GM23248 (cell line): ENCODE results near the gene IGIP. TPM values are rescaled to one million over a fixed set of nuclear protein-coding genes. Genes with fewer than 3 reads are reported as not detected.
"Not testable (repeated sequence)": the region's sequence is repeated elsewhere in the genome, so short reads cannot be mapped to it uniquely, and the experiment has no call there.

ENCODE experiments used
- DNase-seq: peaks from one replicate; pipeline ENCODE4 v3.0.0-alpha.2; 2015
- H2AFZ ChIP-seq: fragments of 200-600 bp; sonication (generic); 2 replicates; pipeline ENCODE4 v1.6.1; 2016; ENCODE audit warnings: antibody characterized with exemption
- H3F3A ChIP-seq: fragments of 200-600 bp; sonication (generic); 2 replicates; pipeline ENCODE4 v1.6.1; 2016; ENCODE audit warnings: mild to moderate bottlenecking, antibody characterized with exemption, mixed run types; ENCODE audit not compliant: insufficient read depth
- H3K27ac ChIP-seq: fragments of 200-600 bp; sonication (generic); 2 replicates; pipeline ENCODE4 v1.5.1; 2016; ENCODE audit warnings: mild to moderate bottlenecking
- H3K27me3 ChIP-seq: fragments of 200-600 bp; sonication (generic); replicated peaks from 2 replicates; pipeline ENCODE4 v1.6.1; 2016; ENCODE audit warnings: mild to moderate bottlenecking; ENCODE audit not compliant: insufficient read depth
- H3K36me3 ChIP-seq: fragments of 200-600 bp; sonication (generic); 2 replicates; pipeline ENCODE4 v1.6.1; 2016; ENCODE audit warnings: low read depth, mild to moderate bottlenecking
- H3K4me1 ChIP-seq: fragments of 200-600 bp; sonication (generic); 2 replicates; pipeline ENCODE4 v1.6.1; 2016; ENCODE audit warnings: mild to moderate bottlenecking; ENCODE audit not compliant: insufficient read depth
- H3K4me2 ChIP-seq: fragments of 200-600 bp; sonication (generic); one replicate; pipeline ENCODE4 v1.6.1; 2016; ENCODE audit warnings: mild to moderate bottlenecking; ENCODE audit not compliant: unreplicated experiment
- H3K4me3 ChIP-seq: fragments of 200-600 bp; sonication (generic); 2 replicates; pipeline ENCODE4 v1.5.1; 2016; ENCODE audit warnings: mild to moderate bottlenecking
- H3K79me2 ChIP-seq: fragments of 200-600 bp; sonication (generic); 2 replicates; pipeline ENCODE4 v1.6.1; 2016; ENCODE audit warnings: mild to moderate bottlenecking; ENCODE audit not compliant: insufficient read depth
- H3K9ac ChIP-seq: fragments of 200-600 bp; sonication (generic); 2 replicates; pipeline ENCODE4 v1.6.1; 2016; ENCODE audit warnings: mild to moderate bottlenecking
- H3K9me2 ChIP-seq: fragments of 200-600 bp; sonication (generic); 2 replicates; pipeline ENCODE4 v1.6.1; 2016; ENCODE audit warnings: mixed run types, mild to moderate bottlenecking, moderate library complexity; ENCODE audit not compliant: insufficient read depth
- H3K9me3 ChIP-seq: fragments of 200-600 bp; sonication (generic); one replicate; pipeline ENCODE4 v1.6.1; 2017; ENCODE audit warnings: low read depth
- H4K20me1 ChIP-seq: fragments of 200-600 bp; sonication (generic); 2 replicates; pipeline ENCODE4 v1.6.0; 2016; ENCODE audit not compliant: insufficient read depth
- EZH2 ChIP-seq: fragments of 200-600 bp; sonication (generic); IDR thresholded peaks from 2 replicates; pipeline ENCODE4 v1.6.1; 2018; ENCODE audit warnings: antibody characterized with exemption, mild to moderate bottlenecking; ENCODE audit not compliant: insufficient read depth, poor library complexity, severe bottlenecking
- EZH2phosphoT487 ChIP-seq: fragments of 200-600 bp; sonication (generic); IDR thresholded peaks from 2 replicates; pipeline ENCODE4 v1.6.1; 2018; ENCODE audit warnings: antibody characterized with exemption, moderate library complexity, mild to moderate bottlenecking, low read depth; ENCODE audit not compliant: insufficient read depth
- WGBS, 2 experiments: methylation state at CpG; one replicate each; pipeline ENCODE4 v1.1.6; 2015 to 2017; ENCODE audit warnings: low lambda C conversion rate in 2 of 2, low coverage in 1 of 2; ENCODE audit errors: missing lambda C conversion rate in 2 of 2; 5-methylcytosine and 5-hydroxymethylcytosine counted together
- in situ Hi-C: fragments of 300-500 bp; cut with MboI; formaldehyde crosslinking; loops from 2 replicates; pipeline ENCODE4 v1.15.0; 2020
- polyA plus RNA-seq: library from polyadenylated mRNA; unstranded; fragments of >200 nt; fragmentation: Nextera tagmentation; extraction: Ambion mirVana; gene quantifications from 2 replicates; pipeline ENCODE4 v1.2.1, GENCODE V29; 2016
- total RNA-seq: library from RNA; depleted of rRNA; stranded (reverse); fragments of >200 nt; shearing (Covaris generic); gene quantifications from 2 replicates; pipeline ENCODE4 v1.2.3, GENCODE V29; 2014

The IGIP gene
- total and polyA plus RNA-seq, 2 experiments from 2014 or later: 3.5 to 13.0 TPM

DNA sequence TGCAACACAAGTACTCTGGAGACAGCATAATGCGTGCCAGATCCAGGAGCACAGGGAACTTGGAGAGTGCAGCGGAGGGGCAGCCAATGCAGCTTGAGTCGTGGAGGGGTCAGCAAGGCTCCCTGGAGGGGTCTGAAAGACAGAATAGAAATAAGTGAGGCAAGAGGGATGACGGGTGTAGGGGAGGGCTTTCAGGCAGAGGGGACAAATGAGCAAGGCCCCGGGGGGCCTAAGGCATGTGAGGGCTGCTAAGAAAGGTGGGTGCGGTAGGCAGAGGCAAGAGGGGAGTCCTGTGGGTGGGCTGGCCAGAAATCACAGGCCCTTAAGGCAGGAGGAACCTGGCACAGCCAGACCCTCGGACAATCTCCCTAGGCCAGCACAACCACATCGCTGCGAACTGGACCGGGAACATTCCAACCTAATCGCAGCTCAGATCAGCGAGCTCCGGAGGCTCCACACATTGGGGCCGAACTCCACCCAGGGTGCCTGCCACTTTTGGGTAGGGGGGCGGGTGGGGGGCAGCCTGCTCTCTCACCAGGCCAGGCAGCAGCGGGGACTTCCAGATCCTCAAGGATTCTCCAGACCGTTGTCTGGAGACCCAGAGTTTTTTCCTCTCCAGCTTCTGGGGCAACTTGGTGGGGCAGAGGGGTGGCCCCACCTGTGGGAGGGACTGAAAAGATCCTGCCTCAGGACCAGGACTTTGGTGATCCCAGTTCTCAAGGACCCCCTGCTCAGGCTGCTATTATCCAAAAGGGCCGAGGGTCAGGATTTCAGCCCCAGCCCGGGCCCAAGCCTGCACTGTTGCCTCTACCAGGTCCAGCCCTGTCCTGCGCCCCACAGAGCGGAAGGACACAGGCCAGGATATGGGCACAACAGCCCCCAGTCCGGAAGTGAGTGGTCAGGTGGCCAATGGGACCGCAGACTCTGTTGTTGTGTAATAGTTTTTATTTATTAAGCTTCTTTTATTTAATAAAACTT, 26.6 kb downstream of the IGIP start:
- no peak overlapping the region for H3K4me3 ChIP-seq
- H3K27ac ChIP-seq: no peak overlapping the region
- no peaks in the 10 kb centered on the region for H3F3A ChIP-seq
- H3K4me2 ChIP-seq: no peak overlapping the region
- H3K27me3 ChIP-seq: no peaks in the 10 kb centered on the region
- TF ChIP-seq EZH2phosphoT487 (no peak), EZH2 (no peak)
- no peak overlapping the region for H3K9ac ChIP-seq
- no peak overlapping the region for H2AFZ ChIP-seq
- H3K36me3 ChIP-seq: no peaks in the 10 kb centered on the region
- no peaks in the 10 kb centered on the region for H3K9me2 ChIP-seq
- H4K20me1 ChIP-seq: no peaks in the 10 kb centered on the region; the same call in 1 of the 2 replicates
- H3K79me2 ChIP-seq: 0 out of 2 replicates have a peak, but pooled peaks cover 8% of the 10 kb centered on the region
- WGBS, 2 experiments: 83 to 90% methylated on average over 16 to 23 of the region's 23 CpGs
- no peaks in the 10 kb centered on the region for H3K9me3 ChIP-seq
- H3K4me1 ChIP-seq: peaks cover 5% of the 10 kb centered on the region; the same call in 1 of the 2 replicates
- in situ Hi-C loops: loop anchor here (25.0 kb wide), 1 partner anchor 365 kb away; the partner anchor contains the start of gene PSD2
- DNase-seq: no peak

DNA sequence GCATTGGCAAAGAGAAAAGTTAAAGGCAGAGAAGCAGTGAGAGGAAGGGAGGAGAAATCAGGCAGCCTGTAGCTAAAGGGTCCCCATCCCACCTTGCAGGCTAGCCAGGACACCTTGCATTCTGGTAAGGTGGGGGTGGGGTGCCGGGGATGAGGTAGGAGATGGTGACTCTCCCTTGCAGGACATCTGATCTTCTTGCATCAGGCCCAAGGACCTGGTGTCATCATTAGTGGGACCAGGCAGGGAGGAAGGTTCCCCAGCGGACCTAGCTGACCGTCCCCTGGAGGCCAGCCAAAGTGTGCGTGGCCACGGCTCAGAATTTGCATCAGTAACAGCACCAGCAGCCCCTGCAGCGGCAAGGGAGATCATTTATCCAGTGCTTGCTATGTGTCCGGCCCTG, 27.5 kb downstream of the IGIP start:
- no peaks in the 10 kb centered on the region for H3K36me3 ChIP-seq
- H3K9ac ChIP-seq: no peak overlapping the region
- no peak overlapping the region for H3K27ac ChIP-seq
- TF ChIP-seq EZH2phosphoT487 (no peak), EZH2 (no peak)
- H3K9me3 ChIP-seq: no peaks in the 10 kb centered on the region
- H3K27me3 ChIP-seq: no peaks in the 10 kb centered on the region
- in situ Hi-C loops: loop anchor here (25.0 kb wide), 1 partner anchor 366 kb away; the partner anchor contains the start of gene PSD2
- no peaks in the 10 kb centered on the region; the same call in 1 of the 2 replicates for H4K20me1 ChIP-seq
- 0 out of 2 replicates have a peak, but pooled peaks cover 5% of the 10 kb centered on the region for H3K79me2 ChIP-seq
- H2AFZ ChIP-seq: no peak overlapping the region
- DNase-seq: no peak
- no peak overlapping the region for H3K4me3 ChIP-seq
- no peaks in the 10 kb centered on the region for H3F3A ChIP-seq
- 45 to 58% methylated on average over 7 of the region's 7 CpGs for WGBS, 2 experiments
- no peak overlapping the region for H3K4me2 ChIP-seq
- peaks cover 5% of the 10 kb centered on the region; the same call in 1 of the 2 replicates for H3K4me1 ChIP-seq
- H3K9me2 ChIP-seq: no peaks in the 10 kb centered on the region

DNA sequence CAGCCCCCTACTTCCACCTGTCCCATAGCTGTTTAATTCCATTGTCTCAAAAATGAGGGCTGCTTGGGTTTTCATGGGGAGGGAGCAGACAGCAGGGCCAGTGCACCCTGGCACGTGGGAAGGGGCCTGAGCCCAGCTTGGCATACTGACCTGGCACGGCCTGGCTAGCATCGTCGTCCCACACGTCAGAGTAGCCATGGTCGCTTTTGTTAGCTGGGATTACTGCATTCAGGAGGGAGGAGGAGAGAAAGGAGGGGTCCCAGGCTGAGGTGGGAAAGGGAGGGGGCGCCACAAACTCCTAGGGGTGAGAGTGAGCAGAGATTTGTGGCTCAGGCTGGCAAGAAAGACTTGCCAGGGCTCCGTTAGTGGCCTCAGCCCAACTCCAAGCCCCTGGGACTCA, 28.2 kb downstream of the IGIP start:
- H3F3A ChIP-seq: no peaks in the 10 kb centered on the region
- H3K9me3 ChIP-seq: no peaks in the 10 kb centered on the region
- no peaks in the 10 kb centered on the region for H3K27me3 ChIP-seq
- DNase-seq: no peak
- H3K27ac ChIP-seq: no peak overlapping the region
- WGBS, 2 experiments: 53 to 54% methylated on average over 8 of the region's 8 CpGs
- no peaks in the 10 kb centered on the region for H4K20me1 ChIP-seq
- no peaks in the 10 kb centered on the region for H3K36me3 ChIP-seq
- H3K4me3 ChIP-seq: no peak overlapping the region
- H3K4me2 ChIP-seq: no peak overlapping the region
- H3K9me2 ChIP-seq: no peaks in the 10 kb centered on the region
- H3K79me2 ChIP-seq: 0 out of 2 replicates have a peak, but pooled peaks cover 5% of the 10 kb centered on the region
- no peak overlapping the region for H3K9ac ChIP-seq
- H3K4me1 ChIP-seq: peaks cover 5% of the 10 kb centered on the region; the same call in 1 of the 2 replicates
- no peak overlapping the region for H2AFZ ChIP-seq
- TF ChIP-seq EZH2 (no peak), EZH2phosphoT487 (no peak)
- in situ Hi-C loops: loop anchor here (25.0 kb wide), 1 partner anchor 367 kb away; the partner anchor contains the start of gene PSD2

DNA sequence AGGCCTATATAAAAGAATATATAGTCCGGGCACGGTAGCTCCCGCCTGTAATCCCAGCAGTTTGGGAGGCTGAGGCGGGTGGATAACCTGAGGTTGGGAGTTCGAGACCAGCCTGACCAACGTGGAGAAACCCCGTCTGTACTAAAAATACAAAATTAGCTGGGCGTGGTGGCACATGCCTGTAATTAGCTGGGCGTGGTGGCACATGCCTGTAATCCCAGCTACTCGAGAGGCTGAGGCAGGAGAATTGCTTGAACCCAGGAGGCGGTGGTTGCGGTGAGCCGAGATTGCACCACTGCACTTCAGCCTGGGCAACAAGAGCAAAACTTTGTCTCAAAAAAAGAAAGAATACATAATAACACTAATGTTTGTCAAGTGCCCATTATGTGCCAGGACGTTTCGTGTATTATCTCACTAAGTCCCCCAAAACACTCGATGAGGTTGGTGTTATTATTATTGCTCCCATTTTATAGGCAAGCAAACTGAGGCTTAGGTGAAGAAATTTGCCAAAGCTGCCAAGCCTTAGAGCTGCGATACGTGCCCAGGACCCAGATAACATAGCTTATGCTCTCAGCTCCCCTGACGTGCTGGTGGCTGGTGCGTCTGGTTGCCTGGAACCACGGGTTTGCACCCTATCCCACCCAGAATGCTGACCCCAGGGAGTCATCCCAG, 29.1 kb downstream of the IGIP start:
- WGBS, 2 experiments: 68% methylated on average over 21 of the region's 21 CpGs
- DNase-seq, H3F3A ChIP-seq, H4K20me1 ChIP-seq, H3K4me2 ChIP-seq, H2AFZ ChIP-seq, H3K27ac ChIP-seq, H3K9me3 ChIP-seq, H3K4me1 ChIP-seq, H3K79me2 ChIP-seq, H3K36me3 ChIP-seq, H3K9ac ChIP-seq, H3K27me3 ChIP-seq, H3K4me3 ChIP-seq, H3K9me2 ChIP-seq: not testable (repeated sequence)
- in situ Hi-C loops: loop anchor here (5.0 to 25.0 kb wide), 2 partner anchors 88 to 368 kb away; partner anchors contain the start of gene PSD2
